HepG2 (cell line): ENCODE results near the gene ABHD6. TPM values are rescaled to one million over a fixed set of nuclear protein-coding genes. Genes with fewer than 3 reads are reported as not detected.

ENCODE experiments used
- ATF3 ChIP-seq: sonication (generic); formaldehyde crosslinking; IDR thresholded peaks from 2 replicates; pipeline ENCODE4 v1.4.0; 2020; ENCODE audit warnings: missing genetic modification reagents
- ATF7 ChIP-seq, 2 experiments: fragments of 450-650 bp in 1 of 2; sonication (generic) in 1 of 2; formaldehyde crosslinking in 1 of 2; IDR thresholded peaks; 2 replicates each; pipeline versions ENCODE4 v1.4.0 to v1.6.1; 2016 to 2020; ENCODE audit warnings: antibody characterized with exemption in 1 of 2, mild to moderate bottlenecking in 1 of 2, missing genetic modification reagents in 1 of 2
- BCL3 ChIP-seq: sonication (generic); formaldehyde crosslinking; IDR thresholded peaks from 2 replicates; pipeline ENCODE4 v1.5.1; 2020; ENCODE audit warnings: mild to moderate bottlenecking, missing genetic modification reagents, moderate library complexity
- BRD4 ChIP-seq: sonication (generic); formaldehyde crosslinking; IDR thresholded peaks from 2 replicates; pipeline ENCODE4 v1.4.0; 2020; ENCODE audit warnings: missing genetic modification reagents
- CBFB ChIP-seq: sonication (generic); formaldehyde crosslinking; IDR thresholded peaks from 2 replicates; pipeline ENCODE4 v1.4.0; 2020; ENCODE audit warnings: missing genetic modification reagents
- MTF2 ChIP-seq: sonication (generic); formaldehyde crosslinking; IDR thresholded peaks from 2 replicates; pipeline ENCODE4 v1.5.0; 2020; ENCODE audit warnings: missing genetic modification reagents, borderline replicate concordance
- PHF5A ChIP-seq: IDR thresholded peaks from one replicate; pipeline ENCODE4 v1.6.1; 2018; ENCODE audit warnings: low read depth, missing genetic modification reagents; ENCODE audit not compliant: unreplicated experiment
- SP1 ChIP-seq, 2 experiments: fragments of 450-650 bp in 1 of 2; sonication (generic) in 1 of 2; formaldehyde crosslinking in 1 of 2; IDR thresholded peaks; 2 replicates each; pipeline versions ENCODE4 v1.4.0 to v1.6.1; 2016 to 2020; ENCODE audit warnings: missing genetic modification reagents in 1 of 2
- TRIM24 ChIP-seq: sonication (generic); formaldehyde crosslinking; IDR thresholded peaks from 2 replicates; pipeline ENCODE4 v1.8.0; 2022; ENCODE audit warnings: mild to moderate bottlenecking, missing genetic modification reagents
- ZNF232 ChIP-seq: sonication (generic); formaldehyde crosslinking; IDR thresholded peaks from 2 replicates; pipeline ENCODE4 v1.4.0; 2020; ENCODE audit warnings: missing genetic modification reagents, borderline replicate concordance
- ZNF274 ChIP-seq: sonication (generic); formaldehyde crosslinking; IDR thresholded peaks from 2 replicates; pipeline ENCODE4 v1.5.1; 2020; ENCODE audit warnings: mild to moderate bottlenecking, missing genetic modification reagents
- ZNF317 ChIP-seq: sonication (generic); formaldehyde crosslinking; IDR thresholded peaks from 2 replicates; pipeline ENCODE4 v1.5.0; 2020; ENCODE audit warnings: mild to moderate bottlenecking, missing genetic modification reagents
- ZNF430 ChIP-seq: sonication (generic); formaldehyde crosslinking; IDR thresholded peaks from 2 replicates; pipeline ENCODE4 v1.9.0; 2021; ENCODE audit warnings: mild to moderate bottlenecking, missing genetic modification reagents
- polyA plus RNA-seq, 8 experiments: library from polyadenylated mRNA; depleted of rRNA in 3 of 8; stranded (reverse) in 7 of 8; unstranded in 1 of 8; fragments of >200 nt; fragmentation: Illumina TruSeq in 4 of 8; extraction: Trizol in 4 of 8; gene quantifications; 2 replicates each; pipeline versions ENCODE4 v1.2.1 to v1.2.3, GENCODE V29; 2011 to 2016; ENCODE audit warnings: low read depth in 4 of 8, missing spikeins in 1 of 8, mixed read lengths in 1 of 8; ENCODE audit not compliant: insufficient read depth in 1 of 8
- total RNA-seq, 5 experiments: library from RNA; depleted of rRNA; stranded (reverse); fragments of >200 nt; fragmentation: Illumina TruSeq; extraction: Trizol; gene quantifications; 2 replicates each; pipeline ENCODE4 v1.2.3, GENCODE V29; 2016; ENCODE audit warnings: low read depth in 1 of 5
- TF ChIP-seq, protein P1 (sequence below): sonication (generic); formaldehyde crosslinking; IDR thresholded peaks from 2 replicates; pipeline ENCODE4 v1.4.0; 2020; ENCODE audit warnings: mild to moderate bottlenecking, missing genetic modification reagents, borderline replicate concordance
- TF ChIP-seq, protein P2 (sequence below): sonication (generic); formaldehyde crosslinking; IDR thresholded peaks from 2 replicates; pipeline ENCODE4 v1.8.0; 2022; ENCODE audit warnings: mild to moderate bottlenecking, missing genetic modification reagents, moderate library complexity
- TF ChIP-seq, protein P3 (sequence below): sonication (generic); formaldehyde crosslinking; IDR thresholded peaks from 2 replicates; pipeline ENCODE4 v1.4.0; 2020; ENCODE audit warnings: missing genetic modification reagents

ABHD6 gene
- total and polyA plus RNA-seq, 2 of the 13 experiments (the other 11 are each of a cell fraction or from before 2014, with no cell fraction given) = 9.0 to 17.2 TPM

DNA sequence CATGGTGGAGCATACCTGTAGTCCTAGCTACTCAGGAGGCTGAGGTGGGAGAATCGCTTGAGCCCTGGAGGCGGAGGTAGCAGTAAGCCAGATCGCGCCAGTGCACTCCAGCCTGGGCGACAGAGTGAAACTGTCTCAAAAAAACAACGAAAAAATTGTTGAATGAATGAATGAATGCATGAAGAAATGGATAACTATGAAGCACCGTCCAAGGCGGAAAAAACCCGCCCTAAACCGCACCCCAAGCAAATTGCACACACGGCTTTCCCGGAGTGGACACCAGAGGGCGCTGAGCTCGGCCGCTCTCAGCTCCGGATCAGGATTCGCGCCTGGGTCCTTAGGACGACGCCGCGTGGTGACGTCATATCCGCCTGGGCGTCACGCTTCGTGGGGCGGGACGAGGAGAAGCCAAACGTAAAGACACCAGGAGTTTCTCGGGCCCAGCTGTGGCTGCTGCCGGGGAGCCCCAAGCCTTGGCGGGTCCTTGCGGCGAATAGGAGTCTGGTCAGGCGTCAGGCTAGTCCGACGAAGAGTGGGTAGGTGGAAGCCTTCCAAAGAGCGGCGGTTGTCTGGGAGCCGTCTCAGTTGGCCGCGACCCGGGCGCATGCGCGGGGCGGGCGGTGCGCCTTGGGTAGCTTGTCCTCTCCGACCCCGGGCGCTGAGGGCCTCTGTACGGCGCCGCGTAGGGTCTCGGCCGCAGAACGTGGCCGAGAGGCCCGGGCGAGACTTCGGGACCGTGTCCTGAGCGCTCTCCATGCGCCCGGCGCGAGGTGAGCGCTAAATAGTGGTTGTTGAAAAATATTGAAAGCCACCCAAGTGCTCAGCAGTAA lies 68.5 kb downstream of the ABHD6 start, which contains the start of the genes HTD2 and RPP14 (continued):
- TF ChIP-seq, protein P1, sequence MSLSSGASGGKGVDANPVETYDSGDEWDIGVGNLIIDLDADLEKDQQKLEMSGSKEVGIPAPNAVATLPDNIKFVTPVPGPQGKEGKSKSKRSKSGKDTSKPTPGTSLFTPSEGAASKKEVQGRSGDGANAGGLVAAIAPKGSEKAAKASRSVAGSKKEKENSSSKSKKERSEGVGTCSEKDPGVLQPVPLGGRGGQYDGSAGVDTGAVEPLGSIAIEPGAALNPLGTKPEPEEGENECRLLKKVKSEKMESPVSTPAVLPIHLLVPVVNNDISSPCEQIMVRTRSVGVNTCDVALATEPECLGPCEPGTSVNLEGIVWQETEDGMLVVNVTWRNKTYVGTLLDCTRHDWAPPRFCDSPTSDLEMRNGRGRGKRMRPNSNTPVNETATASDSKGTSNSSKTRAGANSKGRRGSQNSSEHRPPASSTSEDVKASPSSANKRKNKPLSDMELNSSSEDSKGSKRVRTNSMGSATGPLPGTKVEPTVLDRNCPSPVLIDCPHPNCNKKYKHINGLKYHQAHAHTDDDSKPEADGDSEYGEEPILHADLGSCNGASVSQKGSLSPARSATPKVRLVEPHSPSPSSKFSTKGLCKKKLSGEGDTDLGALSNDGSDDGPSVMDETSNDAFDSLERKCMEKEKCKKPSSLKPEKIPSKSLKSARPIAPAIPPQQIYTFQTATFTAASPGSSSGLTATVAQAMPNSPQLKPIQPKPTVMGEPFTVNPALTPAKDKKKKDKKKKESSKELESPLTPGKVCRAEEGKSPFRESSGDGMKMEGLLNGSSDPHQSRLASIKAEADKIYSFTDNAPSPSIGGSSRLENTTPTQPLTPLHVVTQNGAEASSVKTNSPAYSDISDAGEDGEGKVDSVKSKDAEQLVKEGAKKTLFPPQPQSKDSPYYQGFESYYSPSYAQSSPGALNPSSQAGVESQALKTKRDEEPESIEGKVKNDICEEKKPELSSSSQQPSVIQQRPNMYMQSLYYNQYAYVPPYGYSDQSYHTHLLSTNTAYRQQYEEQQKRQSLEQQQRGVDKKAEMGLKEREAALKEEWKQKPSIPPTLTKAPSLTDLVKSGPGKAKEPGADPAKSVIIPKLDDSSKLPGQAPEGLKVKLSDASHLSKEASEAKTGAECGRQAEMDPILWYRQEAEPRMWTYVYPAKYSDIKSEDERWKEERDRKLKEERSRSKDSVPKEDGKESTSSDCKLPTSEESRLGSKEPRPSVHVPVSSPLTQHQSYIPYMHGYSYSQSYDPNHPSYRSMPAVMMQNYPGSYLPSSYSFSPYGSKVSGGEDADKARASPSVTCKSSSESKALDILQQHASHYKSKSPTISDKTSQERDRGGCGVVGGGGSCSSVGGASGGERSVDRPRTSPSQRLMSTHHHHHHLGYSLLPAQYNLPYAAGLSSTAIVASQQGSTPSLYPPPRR = no peak
- TF ChIP-seq ATF3 (CRISPR knock-in tag) (peak; percentile 90), TRIM24 (CRISPR knock-in tag) (no peak), ZNF317 (no peak; the same call in none of the 2 replicates), ZNF430 (CRISPR knock-in tag) (no peak), MTF2 (CRISPR knock-in tag) (no peak), ATF7 (IDR thresholded peaks at IDR 0.05) (peak; percentile 100), ATF7 (CRISPR knock-in tag; IDR thresholded peaks at IDR 0.05) (peak; percentile 98), ZNF232 (CRISPR knock-in tag) (no peak), SP1 (IDR thresholded peaks at IDR 0.05) (no peak), SP1 (CRISPR knock-in tag; IDR thresholded peaks at IDR 0.05) (peak; percentile 68; the same call in 1 of the 2 replicates), BCL3 (CRISPR knock-in tag) (peak; percentile 49; the same call in 1 of the 2 replicates), PHF5A (CRISPR knock-in tag) (peak; percentile 86), CBFB (CRISPR knock-in tag) (peak; percentile 89), ZNF274 (CRISPR knock-in tag) (peak; percentile 81), BRD4 (CRISPR knock-in tag) (peak; percentile 54; the same call in 1 of the 2 replicates)
- TF ChIP-seq, protein P2, sequence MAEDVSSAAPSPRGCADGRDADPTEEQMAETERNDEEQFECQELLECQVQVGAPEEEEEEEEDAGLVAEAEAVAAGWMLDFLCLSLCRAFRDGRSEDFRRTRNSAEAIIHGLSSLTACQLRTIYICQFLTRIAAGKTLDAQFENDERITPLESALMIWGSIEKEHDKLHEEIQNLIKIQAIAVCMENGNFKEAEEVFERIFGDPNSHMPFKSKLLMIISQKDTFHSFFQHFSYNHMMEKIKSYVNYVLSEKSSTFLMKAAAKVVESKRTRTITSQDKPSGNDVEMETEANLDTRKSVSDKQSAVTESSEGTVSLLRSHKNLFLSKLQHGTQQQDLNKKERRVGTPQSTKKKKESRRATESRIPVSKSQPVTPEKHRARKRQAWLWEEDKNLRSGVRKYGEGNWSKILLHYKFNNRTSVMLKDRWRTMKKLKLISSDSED = no peak
- TF ChIP-seq, protein P3, sequence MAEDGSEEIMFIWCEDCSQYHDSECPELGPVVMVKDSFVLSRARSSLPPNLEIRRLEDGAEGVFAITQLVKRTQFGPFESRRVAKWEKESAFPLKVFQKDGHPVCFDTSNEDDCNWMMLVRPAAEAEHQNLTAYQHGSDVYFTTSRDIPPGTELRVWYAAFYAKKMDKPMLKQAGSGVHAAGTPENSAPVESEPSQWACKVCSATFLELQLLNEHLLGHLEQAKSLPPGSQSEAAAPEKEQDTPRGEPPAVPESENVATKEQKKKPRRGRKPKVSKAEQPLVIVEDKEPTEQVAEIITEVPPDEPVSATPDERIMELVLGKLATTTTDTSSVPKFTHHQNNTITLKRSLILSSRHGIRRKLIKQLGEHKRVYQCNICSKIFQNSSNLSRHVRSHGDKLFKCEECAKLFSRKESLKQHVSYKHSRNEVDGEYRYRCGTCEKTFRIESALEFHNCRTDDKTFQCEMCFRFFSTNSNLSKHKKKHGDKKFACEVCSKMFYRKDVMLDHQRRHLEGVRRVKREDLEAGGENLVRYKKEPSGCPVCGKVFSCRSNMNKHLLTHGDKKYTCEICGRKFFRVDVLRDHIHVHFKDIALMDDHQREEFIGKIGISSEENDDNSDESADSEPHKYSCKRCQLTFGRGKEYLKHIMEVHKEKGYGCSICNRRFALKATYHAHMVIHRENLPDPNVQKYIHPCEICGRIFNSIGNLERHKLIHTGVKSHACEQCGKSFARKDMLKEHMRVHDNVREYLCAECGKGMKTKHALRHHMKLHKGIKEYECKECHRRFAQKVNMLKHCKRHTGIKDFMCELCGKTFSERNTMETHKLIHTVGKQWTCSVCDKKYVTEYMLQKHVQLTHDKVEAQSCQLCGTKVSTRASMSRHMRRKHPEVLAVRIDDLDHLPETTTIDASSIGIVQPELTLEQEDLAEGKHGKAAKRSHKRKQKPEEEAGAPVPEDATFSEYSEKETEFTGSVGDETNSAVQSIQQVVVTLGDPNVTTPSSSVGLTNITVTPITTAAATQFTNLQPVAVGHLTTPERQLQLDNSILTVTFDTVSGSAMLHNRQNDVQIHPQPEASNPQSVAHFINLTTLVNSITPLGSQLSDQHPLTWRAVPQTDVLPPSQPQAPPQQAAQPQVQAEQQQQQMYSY (CRISPR knock-in tag) = 0 out of 2 replicates have a peak, but pooled peaks have one; percentile 24
